ENCODE results near the gene TJAP1. TPM values are rescaled to one million over a fixed set of nuclear protein-coding genes. Genes with fewer than 3 reads are reported as not detected.
A peak's percentile ranks its signal among the peaks of the same experiment; 100 is the strongest.

TJAP1 gene, protein sequence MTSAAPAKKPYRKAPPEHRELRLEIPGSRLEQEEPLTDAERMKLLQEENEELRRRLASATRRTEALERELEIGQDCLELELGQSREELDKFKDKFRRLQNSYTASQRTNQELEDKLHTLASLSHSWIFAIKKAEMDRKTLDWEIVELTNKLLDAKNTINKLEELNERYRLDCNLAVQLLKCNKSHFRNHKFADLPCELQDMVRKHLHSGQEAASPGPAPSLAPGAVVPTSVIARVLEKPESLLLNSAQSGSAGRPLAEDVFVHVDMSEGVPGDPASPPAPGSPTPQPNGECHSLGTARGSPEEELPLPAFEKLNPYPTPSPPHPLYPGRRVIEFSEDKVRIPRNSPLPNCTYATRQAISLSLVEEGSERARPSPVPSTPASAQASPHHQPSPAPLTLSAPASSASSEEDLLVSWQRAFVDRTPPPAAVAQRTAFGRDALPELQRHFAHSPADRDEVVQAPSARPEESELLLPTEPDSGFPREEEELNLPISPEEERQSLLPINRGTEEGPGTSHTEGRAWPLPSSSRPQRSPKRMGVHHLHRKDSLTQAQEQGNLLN
- total RNA-seq, result 6.1 and 6.6 TPM in 2 replicates

DNA sequence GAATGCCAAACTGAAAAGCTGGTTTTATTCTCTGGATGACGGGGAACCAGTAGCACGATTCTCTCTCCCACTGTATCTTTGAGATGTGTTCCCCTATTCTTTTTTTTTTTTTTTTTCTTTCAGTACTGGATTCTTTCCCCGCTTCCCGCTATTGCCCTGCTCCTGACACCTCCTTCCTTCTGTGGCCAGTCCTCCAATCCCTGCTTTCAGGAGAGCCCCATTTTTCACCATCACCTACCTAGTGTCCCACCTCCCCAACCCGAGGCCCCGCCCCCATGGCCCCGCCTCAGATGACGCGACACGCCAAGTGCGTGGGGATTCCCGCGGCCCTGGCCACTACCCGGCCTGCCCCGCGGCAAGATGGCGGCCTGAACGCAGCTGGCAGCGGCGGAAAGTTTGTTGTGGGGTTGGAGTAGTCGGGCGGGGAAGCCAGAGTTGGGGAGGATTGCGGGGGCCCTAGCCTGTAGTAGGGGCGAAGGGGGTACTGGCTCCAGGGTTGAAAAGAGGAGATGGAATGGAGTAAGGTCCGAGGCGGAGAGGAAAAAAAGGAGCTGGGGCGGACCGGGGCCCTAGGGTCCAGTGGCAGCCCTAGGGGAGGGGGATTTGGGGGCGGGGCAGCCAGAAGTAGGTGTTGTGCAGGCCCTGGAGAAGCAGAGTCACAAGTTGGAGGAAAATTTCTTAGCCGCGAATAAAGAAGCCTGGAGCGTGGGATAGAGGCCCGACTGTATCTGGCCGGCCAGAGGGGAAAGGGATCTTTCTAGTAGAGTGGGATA lies at the start of gene TJAP1:
TJAP1 (plus strand) TSS at position 336 of the 773 bp plus-strand sequence. CDS start 21,432 bp downstream, outside the sequence.
- no peaks in the 10 kb centered on the region for H3K27me3 ChIP-seq (ENCODE audit: control insufficient read depth, insufficient read depth, low read length)
- no peaks in the 10 kb centered on the region for H3K36me3 ChIP-seq (ENCODE audit: control insufficient read depth, insufficient read depth, low read length)
- peak within 1 kb of the TSS; percentile 64 for H3K4me3 ChIP-seq (ENCODE audit: low read depth, low read length)
- DNase-seq (ENCODE audit: low read depth) (peak; percentile 70), FAIRE-seq (no peak)
- TF ChIP-seq, protein P1, sequence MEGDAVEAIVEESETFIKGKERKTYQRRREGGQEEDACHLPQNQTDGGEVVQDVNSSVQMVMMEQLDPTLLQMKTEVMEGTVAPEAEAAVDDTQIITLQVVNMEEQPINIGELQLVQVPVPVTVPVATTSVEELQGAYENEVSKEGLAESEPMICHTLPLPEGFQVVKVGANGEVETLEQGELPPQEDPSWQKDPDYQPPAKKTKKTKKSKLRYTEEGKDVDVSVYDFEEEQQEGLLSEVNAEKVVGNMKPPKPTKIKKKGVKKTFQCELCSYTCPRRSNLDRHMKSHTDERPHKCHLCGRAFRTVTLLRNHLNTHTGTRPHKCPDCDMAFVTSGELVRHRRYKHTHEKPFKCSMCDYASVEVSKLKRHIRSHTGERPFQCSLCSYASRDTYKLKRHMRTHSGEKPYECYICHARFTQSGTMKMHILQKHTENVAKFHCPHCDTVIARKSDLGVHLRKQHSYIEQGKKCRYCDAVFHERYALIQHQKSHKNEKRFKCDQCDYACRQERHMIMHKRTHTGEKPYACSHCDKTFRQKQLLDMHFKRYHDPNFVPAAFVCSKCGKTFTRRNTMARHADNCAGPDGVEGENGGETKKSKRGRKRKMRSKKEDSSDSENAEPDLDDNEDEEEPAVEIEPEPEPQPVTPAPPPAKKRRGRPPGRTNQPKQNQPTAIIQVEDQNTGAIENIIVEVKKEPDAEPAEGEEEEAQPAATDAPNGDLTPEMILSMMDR (IDR thresholded peaks at IDR 0.05; ENCODE audit: insufficient read depth, low read length, severe bottlenecking), result no peak

DNA sequence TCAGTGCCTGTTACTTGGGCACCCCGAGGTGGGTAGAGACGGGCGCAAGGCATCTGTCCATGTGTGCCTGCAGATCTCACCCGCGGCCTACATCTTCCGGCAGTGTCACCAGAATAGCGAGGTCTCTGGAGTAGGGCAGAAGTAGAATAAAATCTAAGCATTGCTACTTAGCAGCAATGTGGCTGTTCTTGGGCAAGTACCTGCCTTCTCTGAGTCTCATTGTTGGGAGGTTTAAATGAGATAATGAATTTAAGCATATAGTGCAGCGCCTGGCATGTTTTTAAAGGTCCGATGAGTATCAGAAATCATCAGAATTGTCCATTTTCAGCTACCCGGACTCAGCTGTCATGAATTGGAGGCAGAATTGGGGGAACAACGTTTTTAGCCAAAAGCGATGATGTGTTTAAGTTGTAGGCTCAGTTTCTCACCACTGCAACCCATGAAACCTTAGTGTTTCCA lies 49.2 kb upstream of the TJAP1 start:
- Histone ChIP-seq H3K27me3 (ENCODE audit: control insufficient read depth, insufficient read depth, low read length) (no peaks in the 10 kb centered on the region), H3K36me3 (ENCODE audit: control insufficient read depth, insufficient read depth, low read length) (peaks cover 9% of the 10 kb centered on the region), H3K4me3 (ENCODE audit: low read depth, low read length) (peak overlapping the region; percentile 96)
- FAIRE-seq (no peak), DNase-seq (ENCODE audit: low read depth) (no peak)
- TF ChIP-seq, protein P1 (IDR thresholded peaks at IDR 0.05; ENCODE audit: insufficient read depth, low read length, severe bottlenecking), result no peak

DNA sequence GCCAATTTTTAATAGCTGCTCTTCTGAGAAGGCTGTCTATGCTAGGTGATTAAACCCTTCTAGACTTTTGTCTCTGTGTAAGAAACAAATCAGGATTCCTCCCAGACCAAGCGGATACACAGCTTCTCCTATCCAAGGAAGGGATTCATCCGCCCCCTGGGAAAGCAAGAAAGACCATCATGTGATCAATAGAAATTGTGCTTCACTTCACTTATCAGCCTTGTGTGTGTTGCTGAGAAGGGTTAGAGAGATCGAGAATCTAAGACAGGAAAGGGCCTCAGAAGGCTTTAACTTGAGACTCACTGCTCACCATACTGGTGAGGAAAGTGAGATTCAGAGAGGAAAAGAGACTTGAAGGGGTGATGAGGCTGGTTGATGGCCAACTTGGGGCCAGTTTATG lies 48.5 kb upstream of the TJAP1 start:
- peak overlapping the region; percentile 96 for H3K4me3 ChIP-seq (ENCODE audit: low read depth, low read length)
- TF ChIP-seq, protein P1 (IDR thresholded peaks at IDR 0.05; ENCODE audit: insufficient read depth, low read length, severe bottlenecking), result no peak
- H3K36me3 ChIP-seq (ENCODE audit: control insufficient read depth, insufficient read depth, low read length), result peaks cover 9% of the 10 kb centered on the region
- DNase-seq (ENCODE audit: low read depth) (no peak), FAIRE-seq (no peak)
- H3K27me3 ChIP-seq (ENCODE audit: control insufficient read depth, insufficient read depth, low read length), result no peaks in the 10 kb centered on the region

DNA sequence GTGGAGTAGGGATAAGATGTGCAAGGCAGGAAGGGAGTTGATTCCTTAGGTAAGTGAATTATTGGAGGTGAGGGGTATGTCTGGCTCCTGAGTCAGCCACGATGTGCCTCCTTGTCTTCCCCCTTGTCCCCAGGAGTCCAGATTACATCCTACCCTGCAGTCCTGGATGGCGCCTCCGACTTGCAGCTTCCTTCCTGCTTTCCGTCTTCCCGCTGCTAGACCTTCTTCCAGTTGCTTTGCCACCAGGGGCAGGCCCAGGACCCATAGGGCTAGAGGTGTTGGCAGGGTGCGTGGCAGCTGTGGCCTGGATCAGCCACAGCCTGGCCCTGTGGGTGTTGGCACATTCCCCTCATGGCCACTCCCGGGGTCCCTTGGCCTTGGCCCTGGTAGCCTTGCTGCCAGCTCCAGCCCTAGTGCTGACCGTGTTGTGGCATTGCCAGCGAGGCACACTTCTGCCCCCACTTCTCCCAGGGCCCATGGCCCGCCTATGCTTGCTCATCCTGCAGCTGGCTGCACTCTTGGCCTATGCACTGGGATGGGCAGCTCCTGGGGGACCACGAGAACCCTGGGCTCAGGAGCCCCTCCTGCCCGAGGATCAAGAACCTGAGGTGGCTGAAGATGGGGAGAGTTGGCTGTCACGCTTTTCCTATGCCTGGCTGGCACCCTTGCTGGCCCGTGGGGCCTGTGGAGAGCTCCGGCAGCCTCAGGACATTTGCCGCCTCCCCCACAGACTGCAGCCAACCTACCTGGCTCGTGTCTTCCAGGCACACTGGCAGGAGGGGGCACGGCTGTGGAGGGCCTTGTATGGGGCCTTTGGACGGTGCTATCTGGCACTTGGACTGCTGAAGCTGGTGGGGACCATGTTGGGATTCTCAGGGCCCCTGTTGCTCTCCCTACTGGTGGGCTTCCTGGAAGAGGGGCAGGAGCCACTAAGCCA lies 45.1 kb upstream of the TJAP1 start:
- Histone ChIP-seq H3K36me3 (ENCODE audit: control insufficient read depth, insufficient read depth, low read length) (peaks cover 9% of the 10 kb centered on the region), H3K4me3 (ENCODE audit: low read depth, low read length) (no peak overlapping the region), H3K27me3 (ENCODE audit: control insufficient read depth, insufficient read depth, low read length) (no peaks in the 10 kb centered on the region)
- FAIRE-seq, result no peak
- TF ChIP-seq, protein P1 (IDR thresholded peaks at IDR 0.05; ENCODE audit: insufficient read depth, low read length, severe bottlenecking), result no peak
- no peak for DNase-seq (ENCODE audit: low read depth)

DNA sequence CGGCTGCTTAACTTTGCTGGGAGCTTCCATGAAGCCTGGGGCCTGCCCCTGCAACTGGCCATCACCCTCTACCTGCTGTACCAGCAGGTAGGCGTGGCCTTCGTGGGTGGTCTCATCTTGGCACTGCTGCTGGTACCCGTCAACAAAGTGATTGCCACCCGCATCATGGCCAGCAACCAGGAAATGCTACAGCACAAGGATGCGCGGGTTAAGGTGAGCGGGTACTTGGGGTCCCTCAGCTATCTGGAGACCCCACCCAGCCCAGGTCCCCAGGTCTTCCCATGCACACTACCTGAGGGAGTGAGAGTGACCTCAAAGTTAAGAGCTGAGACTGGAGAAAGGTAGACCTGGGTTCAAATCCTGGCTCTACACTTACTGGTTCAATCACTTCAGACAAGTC lies 44.2 kb upstream of the TJAP1 start:
- no peak for FAIRE-seq

More for the DNA sequence above, 44.2 kb upstream of the TJAP1 start:
- TF ChIP-seq, protein P1 (IDR thresholded peaks at IDR 0.05; ENCODE audit: insufficient read depth, low read length, severe bottlenecking), result no peak
- no peak for DNase-seq (ENCODE audit: low read depth)
- Histone ChIP-seq H3K4me3 (ENCODE audit: low read depth, low read length) (no peak overlapping the region), H3K36me3 (ENCODE audit: control insufficient read depth, insufficient read depth, low read length) (peaks cover 13% of the 10 kb centered on the region), H3K27me3 (ENCODE audit: control insufficient read depth, insufficient read depth, low read length) (no peaks in the 10 kb centered on the region)

Measured in bronchial epithelial cell (primary cell).